Lower lobe of right lung (tissue), 2 donors: ENCODE measurements around the gene SLC10A3. TPM values are rescaled to one million over a fixed set of nuclear protein-coding genes. Genes with fewer than 3 reads are reported as not detected.

Source experiments
- ATAC-seq, 2 donors: fragments of 200-7000 bp; cut with Tn5 transposase; one replicate each; pipeline ENCODE4 v1.9.1; 2020 to 2022; ENCODE audit warnings: mild to moderate bottlenecking in 2 of 2, moderate library complexity in 2 of 2
- DNase-seq: peaks from one replicate; pipeline ENCODE4 v3.0.0-alpha.2; 2020
- H3K27ac ChIP-seq: fragments of 200-600 bp; one replicate; pipeline ENCODE4 v1.8.0; 2022
- H3K27me3 ChIP-seq: fragments of 200-600 bp; one replicate; pipeline ENCODE4 v1.8.0; 2022; ENCODE audit warnings: low read depth
- H3K36me3 ChIP-seq: fragments of 200-600 bp; one replicate; pipeline ENCODE4 v1.8.0; 2022; ENCODE audit warnings: mild to moderate bottlenecking
- H3K4me1 ChIP-seq: fragments of 200-600 bp; one replicate; pipeline ENCODE4 v1.8.0; 2022
- H3K4me3 ChIP-seq: fragments of 200-600 bp; one replicate; pipeline ENCODE4 v1.8.0; 2022; ENCODE audit warnings: mild to moderate bottlenecking
- H3K9me3 ChIP-seq: fragments of 200-600 bp; one replicate; pipeline ENCODE4 v1.8.0; 2022
- CTCF ChIP-seq: fragments of 200-600 bp; IDR thresholded peaks from one replicate; pipeline ENCODE4 v1.8.0; 2022; ENCODE audit warnings: antibody characterized with exemption, mild to moderate bottlenecking
- intact Hi-C: fragments of 100-400 bp; cut with DNase I; formaldehyde crosslinking; loops from one replicate; pipeline ENCODE4 v1.11.0; 2022
- total RNA-seq: library from RNA; stranded (reverse); fragmentation: NEBNext Ultra II Directional; extraction: Animal tissue kit (Norgen Biotek cat#: 25700); gene quantifications from one replicate; pipeline ENCODE4 v1.2.1, GENCODE V29; 2021
- donor health status: DM: no; HTN: yes; CAD: no; lungs with severe emphysema.

The SLC10A3 gene
- total RNA-seq, 1 donor from 2014 or later, result 20.2 TPM

- intact Hi-C loops, result no loop called here
- no peak overlapping the region for H3K4me3 ChIP-seq
- H3K4me1 ChIP-seq, result no peaks in the 10 kb centered on the region
- no peak for TF ChIP-seq CTCF
- no peak overlapping the region for H3K27ac ChIP-seq
- DNase-seq, result no peak
- no peaks in the 10 kb centered on the region for H3K27me3 ChIP-seq
- H3K36me3 ChIP-seq, result peaks cover 47% of the 10 kb centered on the region
- no peak for ATAC-seq
- H3K9me3 ChIP-seq, result no peaks in the 10 kb centered on the region
These were observed 18.4 kb downstream of the SLC10A3 start for GRCh38 chrX:154471839-154472684.

- TF ChIP-seq CTCF, result no peak
- no peaks in the 10 kb centered on the region for H3K9me3 ChIP-seq
- DNase-seq (no peak), ATAC-seq (no peak)
- H3K27me3 ChIP-seq, result no peaks in the 10 kb centered on the region
- H3K4me3 ChIP-seq, result no peak overlapping the region
- H3K27ac ChIP-seq, result no peak overlapping the region
- intact Hi-C loops, result no loop called here
- peaks cover 52% of the 10 kb centered on the region for H3K36me3 ChIP-seq
- no peaks in the 10 kb centered on the region for H3K4me1 ChIP-seq
These were observed 19.4 kb downstream of the SLC10A3 start for GRCh38 chrX:154470914-154471568.

GRCh38 chrX:154470434-154470833, 20.0 kb downstream of the SLC10A3 start:
- intact Hi-C loops, result no loop called here
- no peak for ATAC-seq
- no peak for TF ChIP-seq CTCF
- Histone ChIP-seq H3K9me3 (no peaks in the 10 kb centered on the region), H3K4me3 (no peak overlapping the region), H3K36me3 (peaks cover 58% of the 10 kb centered on the region), H3K4me1 (no peaks in the 10 kb centered on the region), H3K27ac (no peak overlapping the region), H3K27me3 (no peaks in the 10 kb centered on the region)
- no peak for DNase-seq

- Histone ChIP-seq H3K4me1 (no peaks in the 10 kb centered on the region), H3K36me3 (peaks cover 60% of the 10 kb centered on the region), H3K4me3 (no peak overlapping the region), H3K27me3 (no peaks in the 10 kb centered on the region), H3K27ac (no peak overlapping the region), H3K9me3 (no peaks in the 10 kb centered on the region)
- ATAC-seq (no peak), DNase-seq (no peak)
- TF ChIP-seq CTCF, result no peak
- intact Hi-C loops, result no loop called here
These were observed 20.5 kb downstream of the SLC10A3 start for GRCh38 chrX:154469880-154470279.

- no peak for TF ChIP-seq CTCF
- no peak overlapping the region for H3K4me3 ChIP-seq
- ATAC-seq (no peak), DNase-seq (no peak)
- intact Hi-C loops, result no loop called here
- no peaks in the 10 kb centered on the region for H3K27me3 ChIP-seq
- no peak overlapping the region for H3K27ac ChIP-seq
- peaks cover 67% of the 10 kb centered on the region for H3K36me3 ChIP-seq
- H3K9me3 ChIP-seq, result no peaks in the 10 kb centered on the region
- H3K4me1 ChIP-seq, result no peaks in the 10 kb centered on the region
These were observed 21.3 kb downstream of the SLC10A3 start for GRCh38 chrX:154469114-154469513.
